Epidermal melanocyte (primary cell): ENCODE results near the gene P2RY13.

ENCODE experiments used
- DNase-seq: peaks from one replicate; pipeline ENCODE4 v3.0.0; 2011; ENCODE audit warnings: low spot score; ENCODE audit not compliant: insufficient read length

P2RY13 gene

GRCh38 chr3:151329363-151329762, at the start of gene P2RY13:
P2RY13 (minus strand) TSS chr3:151329549; CDS start chr3:151329528, 21 bp downstream.
- no peak for DNase-seq

- DNase-seq = no peak
Observed at GRCh38 chr3:151377768-151378385, 48.5 kb upstream of the P2RY13 start.

- no peak for DNase-seq
Observed at GRCh38 chr3:151372063-151372820, 42.9 kb upstream of the P2RY13 start.

DNA sequence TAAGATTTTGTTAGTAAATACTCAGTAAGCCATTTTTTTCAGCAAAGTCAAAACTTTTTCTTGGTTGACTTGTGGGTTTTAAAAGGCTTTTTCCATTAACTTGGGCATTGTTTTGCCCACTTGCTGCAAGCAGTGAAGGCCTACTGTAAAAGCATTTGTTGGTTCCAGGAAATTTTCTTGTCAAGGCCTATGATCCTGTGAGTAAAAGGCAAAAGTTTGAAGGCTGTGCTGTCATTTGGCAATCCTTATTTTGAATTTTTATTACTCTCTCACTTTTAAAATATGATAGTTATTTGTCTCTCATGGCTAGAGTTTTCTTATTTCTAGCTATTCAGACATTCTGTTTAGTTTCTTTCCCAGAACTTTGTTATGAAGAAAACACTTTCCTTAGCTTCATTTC, 42.2 kb upstream of the P2RY13 start:
- DNase-seq = no peak

DNA sequence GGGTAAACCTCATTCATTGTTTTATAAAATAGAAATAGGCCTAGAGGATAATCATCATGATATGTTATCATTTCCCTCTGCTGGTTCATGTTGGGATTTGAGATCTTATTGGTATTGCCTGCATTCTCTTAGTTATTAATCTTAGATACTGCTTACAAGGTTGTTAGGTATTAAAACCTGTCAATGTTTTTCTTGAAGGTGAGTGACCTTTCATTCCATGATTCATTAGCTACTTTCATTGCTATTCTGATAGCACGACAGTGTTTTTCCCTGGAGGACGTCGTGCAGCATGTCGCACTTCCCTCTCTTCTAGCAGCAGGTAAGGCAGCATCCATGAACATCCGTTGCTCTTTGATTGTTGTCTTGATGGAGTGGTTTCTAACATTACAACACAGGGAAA, 38.1 kb upstream of the P2RY13 start:
- DNase-seq = no peak

GRCh38 chr3:151366993-151367392, 37.6 kb upstream of the P2RY13 start:
- DNase-seq = no peak

- no peak for DNase-seq
Observed at GRCh38 chr3:151362751-151363174, 33.4 kb upstream of the P2RY13 start.

DNA sequence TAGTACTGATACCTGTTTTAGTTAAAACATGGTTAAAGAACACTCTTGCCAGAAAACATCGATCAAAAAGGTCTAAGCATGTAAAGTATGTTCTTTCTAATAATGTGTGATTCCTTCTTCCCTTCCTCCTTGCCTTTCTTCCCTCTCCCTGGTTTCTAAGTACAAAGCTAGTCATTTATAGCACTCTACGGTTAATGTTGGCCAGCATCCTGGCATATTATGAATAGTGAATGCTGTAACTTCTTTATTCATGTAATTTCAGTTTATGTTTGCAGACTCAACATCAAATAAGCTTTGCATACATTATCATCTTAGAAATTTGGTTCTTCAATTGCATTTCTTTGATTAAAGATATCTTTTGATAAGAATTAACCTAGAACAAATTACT, 28.1 kb upstream of the P2RY13 start:
- DNase-seq = peak; percentile 21

GRCh38 chr3:151356794-151357462, 27.6 kb upstream of the P2RY13 start:
- no peak for DNase-seq

DNA sequence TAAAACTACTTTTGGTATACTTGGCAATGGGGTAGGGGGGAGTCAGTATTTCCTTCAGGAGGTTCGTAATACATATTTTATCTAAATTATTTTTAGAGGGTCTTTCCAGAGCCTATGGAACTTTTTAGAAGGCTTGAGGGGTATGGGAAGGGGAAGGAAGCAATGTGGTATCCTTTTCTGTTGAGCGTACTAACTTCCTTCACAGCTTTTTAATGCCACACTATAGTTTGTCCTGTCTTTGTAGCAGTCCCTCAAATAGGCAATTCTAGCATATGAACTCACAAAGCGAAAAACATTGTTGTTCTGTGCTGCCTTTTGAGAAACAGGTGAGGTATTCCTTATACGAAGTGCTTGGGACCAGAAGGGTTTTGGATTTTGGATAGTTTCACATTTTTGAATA, 22.3 kb upstream of the P2RY13 start:
- no peak for DNase-seq

GRCh38 chr3:151351219-151351618, 21.9 kb upstream of the P2RY13 start:
- no peak for DNase-seq

DNA sequence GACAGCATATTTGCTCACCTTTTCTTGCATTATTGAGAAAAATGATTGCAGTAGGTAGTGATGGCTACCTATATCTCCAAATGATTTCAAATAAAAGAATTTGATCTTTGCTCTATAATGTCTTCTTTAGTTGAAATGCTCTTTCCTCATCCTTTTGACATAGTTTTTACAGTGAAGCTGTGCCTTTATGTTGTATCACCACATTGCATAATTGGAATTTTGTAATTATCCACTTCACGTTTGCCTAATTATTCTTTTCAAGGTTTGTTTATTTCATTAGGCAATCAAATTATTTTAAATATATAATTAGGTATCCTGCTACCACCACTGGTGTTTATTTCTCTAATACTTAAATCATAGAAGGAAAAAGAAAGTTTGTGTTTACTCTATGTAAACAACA, 21.3 kb upstream of the P2RY13 start:
- DNase-seq = no peak

DNA sequence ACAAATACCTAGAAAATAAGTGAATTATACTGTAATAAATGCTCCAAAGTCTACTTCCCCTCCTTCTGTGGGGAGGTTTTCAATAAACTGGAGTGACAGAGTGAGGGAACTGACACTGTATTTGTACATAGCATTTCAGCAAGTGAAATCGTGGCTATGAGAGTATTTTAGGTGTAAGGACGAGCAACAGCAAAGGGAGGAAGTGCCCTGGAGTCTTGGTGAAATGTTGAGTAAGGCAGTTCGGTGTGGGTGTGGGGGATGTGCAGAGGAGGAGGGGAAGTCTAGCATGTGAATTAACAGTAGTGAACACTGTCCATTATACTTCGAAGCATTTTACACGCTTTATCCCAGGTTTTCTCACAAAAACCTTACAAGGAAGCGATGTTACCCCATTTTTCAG, 18.1 kb upstream of the P2RY13 start:
- DNase-seq = no peak

DNA sequence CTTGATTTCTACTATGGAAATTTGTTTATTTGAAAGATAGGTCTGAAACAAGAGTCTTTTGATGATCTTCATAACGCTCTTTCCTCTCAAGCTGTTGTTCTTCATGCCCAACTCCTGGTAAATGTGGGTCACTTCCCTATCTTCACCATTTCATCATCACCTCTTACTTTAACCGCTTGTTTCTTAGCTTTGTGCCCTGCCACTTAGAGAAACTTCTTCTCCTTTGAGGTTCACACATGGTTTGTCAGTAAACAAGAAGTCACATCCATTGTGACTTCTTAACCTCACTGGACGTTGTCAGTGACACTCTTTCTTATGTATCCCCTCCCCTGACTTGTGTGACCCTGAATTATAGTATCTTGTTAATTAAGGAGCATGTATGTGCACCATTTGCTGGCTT, 16.9 kb upstream of the P2RY13 start:
- no peak for DNase-seq

- DNase-seq = no peak
Observed at GRCh38 chr3:151345859-151346258, 16.5 kb upstream of the P2RY13 start.

DNA sequence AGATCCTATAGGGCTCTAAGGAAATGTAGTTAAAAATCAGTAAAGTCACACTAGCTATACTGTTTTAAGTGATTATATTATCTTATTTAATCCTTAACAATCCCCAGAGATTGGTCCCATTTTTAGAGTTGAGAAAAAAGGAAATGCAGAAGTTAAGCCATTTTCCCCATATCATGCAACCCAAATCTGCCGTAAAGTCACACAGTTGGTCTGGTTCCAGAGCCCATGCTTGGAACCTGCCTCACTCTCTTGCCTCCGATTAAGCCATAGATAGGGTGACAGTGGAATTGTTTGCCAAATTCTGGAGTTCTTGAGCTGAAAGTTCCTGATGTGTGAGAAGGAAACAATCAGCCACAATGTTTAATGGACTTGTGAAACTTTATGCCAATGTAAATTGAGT, 2.3 kb upstream of the P2RY13 start:
- no peak for DNase-seq

DNA sequence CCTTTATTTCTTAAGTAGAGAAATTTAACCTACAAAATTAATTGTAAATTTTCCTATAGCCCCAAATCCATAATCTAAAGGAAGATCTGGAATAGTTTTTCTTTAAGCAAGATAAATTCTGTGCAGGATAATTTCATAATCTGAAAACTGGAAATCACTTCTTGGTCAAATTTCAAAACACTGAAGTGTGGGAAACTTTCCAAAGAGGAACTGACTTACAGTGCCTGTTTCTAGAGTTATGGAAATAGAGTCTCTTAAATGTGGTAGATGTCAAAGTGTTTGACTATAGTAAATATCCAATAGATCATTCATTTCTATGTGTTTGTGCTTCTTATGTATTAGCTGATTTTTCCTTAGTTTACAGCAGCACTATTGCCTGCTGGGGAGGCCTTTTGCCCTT, 1.6 kb upstream of the P2RY13 start:
- no peak for DNase-seq

GRCh38 chr3:151330379-151330778, 1.0 kb upstream of the P2RY13 start:
- no peak for DNase-seq

DNA sequence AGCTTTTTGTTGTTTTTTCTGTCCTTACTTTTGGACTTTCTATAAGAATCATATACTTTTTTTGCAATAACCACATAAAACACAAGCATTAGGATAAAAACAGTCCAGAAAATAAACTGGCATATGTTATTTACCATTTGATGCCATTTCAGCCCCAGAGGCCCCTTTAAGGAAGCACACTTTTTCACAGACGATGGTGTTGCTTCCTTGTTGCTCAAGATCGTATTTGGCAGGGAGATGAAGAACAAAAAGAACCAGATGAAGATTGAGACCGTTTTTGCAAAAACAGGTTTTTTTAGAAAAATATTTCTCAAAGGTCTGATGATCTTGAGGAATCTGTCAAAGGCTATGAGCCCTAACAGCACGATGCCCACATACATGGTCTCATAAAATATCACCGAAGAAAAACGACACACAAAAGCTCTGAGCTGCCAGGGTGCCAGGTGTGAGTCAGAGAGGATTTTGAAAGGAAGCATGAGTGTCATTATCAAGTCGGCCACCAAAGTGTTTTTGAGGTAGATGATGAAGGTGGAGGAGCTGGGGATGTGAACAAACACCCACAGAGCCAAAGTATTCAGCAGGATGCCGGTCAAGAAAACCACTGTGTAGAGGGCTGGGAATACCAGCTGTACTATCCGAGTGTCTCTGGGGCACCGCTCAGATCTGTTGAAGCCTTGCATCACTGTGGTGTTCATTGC, 902 bp downstream of the P2RY13 start:
- DNase-seq = no peak

- peak; percentile 25 for DNase-seq
Observed at GRCh38 chr3:151327571-151328198, 1.7 kb downstream of the P2RY13 start.

DNA sequence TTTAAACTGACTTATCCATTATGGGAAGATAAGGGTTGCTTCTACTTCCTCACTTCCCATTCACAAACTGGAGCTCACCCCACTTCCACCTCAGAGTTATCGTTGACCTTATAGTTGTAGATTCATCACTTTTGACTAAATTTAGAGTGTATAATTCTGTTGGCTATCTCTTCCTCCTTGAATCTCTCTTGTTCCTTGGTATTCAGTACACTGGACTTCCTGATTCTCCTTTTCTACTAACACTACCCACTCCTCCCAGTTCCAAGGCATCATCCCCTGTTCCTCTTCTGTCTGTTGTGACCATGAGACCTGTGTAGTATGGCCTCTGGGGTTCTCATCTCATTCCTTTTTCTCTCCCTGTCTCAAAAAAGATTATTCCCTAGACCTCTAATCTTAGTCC, 6.8 kb downstream of the P2RY13 start:
- no peak for DNase-seq

- no peak for DNase-seq
Observed at GRCh38 chr3:151321526-151321925, 7.8 kb downstream of the P2RY13 start.
